Urothelium cell line (cell line): ENCODE results near the gene DDX54.
A peak's percentile ranks its signal among the peaks of the same experiment; 100 is the strongest.
"Not testable (repeated sequence)": the region's sequence is repeated elsewhere in the genome, so short reads cannot be mapped to it uniquely, and the experiment has no call there.

Experiments
- DNase-seq: peaks from one replicate; pipeline ENCODE4 v3.0.0; 2011; ENCODE audit warnings: low spot score, mixed read lengths
- FAIRE-seq: peaks from 2 replicates; lab custom pipeline; 2011; peaks lifted over from hg19 to GRCh38; lab: Jason Lieb, UNC

The DDX54 gene

GRCh38 chr12:113130457-113131135, 54.7 kb downstream of the DDX54 start:
- FAIRE-seq (no peak), DNase-seq (peak; percentile 70)

- peak; percentile 90 for FAIRE-seq
- no peak for DNase-seq
Measured at GRCh38 chr12:113129664-113130456, 55.4 kb downstream of the DDX54 start.

- DNase-seq (no peak), FAIRE-seq (no peak)
Measured at GRCh38 chr12:113128802-113129663, 56.2 kb downstream of the DDX54 start.

- no peak for FAIRE-seq
Measured at GRCh38 chr12:113127791-113128199, 57.5 kb downstream of the DDX54 start.

GRCh38 chr12:113120670-113121370, 64.5 kb downstream of the DDX54 start:
- FAIRE-seq: no peak
- no peak for DNase-seq

More at GRCh38 chr12:113127791-113128199, 57.5 kb downstream of the DDX54 start:
- no peak for DNase-seq

- FAIRE-seq: no peak
- no peak for DNase-seq
Measured at GRCh38 chr12:113119980-113120669, 65.2 kb downstream of the DDX54 start.

- DNase-seq (no peak), FAIRE-seq (no peak)
Measured at GRCh38 chr12:113118142-113118541, 67.1 kb downstream of the DDX54 start.

GRCh38 chr12:113117684-113118083, 67.6 kb downstream of the DDX54 start:
- not testable (repeated sequence) for FAIRE-seq, DNase-seq

- FAIRE-seq: no peak
- DNase-seq: no peak
Measured at GRCh38 chr12:113116875-113117274, 68.4 kb downstream of the DDX54 start.

- no peak for FAIRE-seq
- no peak for DNase-seq
Measured at GRCh38 chr12:113115455-113116126, 69.7 kb downstream of the DDX54 start.

- no peak for DNase-seq
- no peak for FAIRE-seq
Measured at GRCh38 chr12:113114447-113115178, 70.7 kb downstream of the DDX54 start.

GRCh38 chr12:113113397-113113796, 71.9 kb downstream of the DDX54 start:
- DNase-seq (no peak), FAIRE-seq (no peak)

- FAIRE-seq (no peak), DNase-seq (no peak)
Measured at GRCh38 chr12:113112043-113112899, 73.0 kb downstream of the DDX54 start.

GRCh38 chr12:113111247-113111646, 74.0 kb downstream of the DDX54 start:
- DNase-seq: no peak
- no peak for FAIRE-seq

- FAIRE-seq (no peak), DNase-seq (no peak)
Measured at GRCh38 chr12:113109872-113110599, 75.2 kb downstream of the DDX54 start.

GRCh38 chr12:113109360-113109759, 75.9 kb downstream of the DDX54 start:
- no peak for DNase-seq
- no peak for FAIRE-seq

GRCh38 chr12:113108308-113108707, 77.0 kb downstream of the DDX54 start:
- FAIRE-seq: no peak
- DNase-seq: no peak
